Neural cell (in vitro differentiated cells): Measurements from ENCODE around the gene MRPS18A.

ENCODE experiments used
- EZH2 ChIP-seq: fragments of 200-600, 300-800 bp; shearing (Covaris generic), sonication (generic); IDR thresholded peaks from 2 replicates; pipeline ENCODE4 v1.6.1; 2014; ENCODE audit warnings: antibody characterized with exemption, low read length, borderline replicate concordance, mild to moderate bottlenecking; ENCODE audit not compliant: insufficient read depth, poor library complexity, severe bottlenecking
- MXI1 ChIP-seq: fragments of 450-650 bp; conservative IDR thresholded peaks from 2 replicates; pipeline ENCODE4 v1.6.1; 2014; ENCODE audit warnings: antibody characterized with exemption, mild to moderate bottlenecking; ENCODE audit not compliant: poor library complexity, severe bottlenecking
- POLR2AphosphoS5 ChIP-seq: IDR thresholded peaks from 2 replicates; pipeline ENCODE4 v1.6.1; 2012
- RAD21 ChIP-seq: fragments of 450-650 bp; conservative IDR thresholded peaks from 2 replicates; pipeline ENCODE4 v1.6.1; 2014; ENCODE audit warnings: antibody characterized with exemption, mild to moderate bottlenecking, moderate library complexity
- SMC3 ChIP-seq: fragments of 450-650 bp; conservative IDR thresholded peaks from 2 replicates; pipeline ENCODE4 v1.6.1; 2014; ENCODE audit warnings: antibody characterized with exemption, mild to moderate bottlenecking, moderate library complexity; ENCODE audit not compliant: poor library complexity
- TF ChIP-seq, protein P1 (sequence below): fragments of 450-650 bp; IDR thresholded peaks from 2 replicates; pipeline ENCODE4 v1.5.1; 2014; ENCODE audit warnings: antibody characterized with exemption, mild to moderate bottlenecking, moderate library complexity; ENCODE audit not compliant: poor library complexity, severe bottlenecking

DNA sequence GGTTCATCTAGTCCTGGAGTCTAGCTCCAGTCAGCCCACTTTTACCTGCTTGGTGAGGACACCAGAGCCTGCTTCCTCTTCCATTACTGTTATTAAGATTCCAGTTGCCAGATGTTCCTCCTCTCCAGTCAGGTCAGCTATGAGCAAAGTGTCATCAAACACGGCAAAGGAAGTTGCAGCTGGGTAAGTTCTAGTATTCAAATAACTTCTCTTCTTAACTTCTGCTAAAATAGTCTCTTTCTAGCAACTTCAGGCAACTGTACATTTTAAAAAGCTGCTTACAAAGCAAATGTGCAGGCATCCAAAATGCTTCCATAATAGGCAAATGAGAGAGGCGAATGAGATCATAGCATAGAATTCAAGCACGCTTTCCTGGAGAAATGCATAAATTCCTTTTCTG, 18.4 kb upstream of the MRPS18A start:
- TF ChIP-seq POLR2AphosphoS5, result no peak
- no peak for TF ChIP-seq EZH2
- no peak for TF ChIP-seq SMC3
- TF ChIP-seq, protein P1, sequence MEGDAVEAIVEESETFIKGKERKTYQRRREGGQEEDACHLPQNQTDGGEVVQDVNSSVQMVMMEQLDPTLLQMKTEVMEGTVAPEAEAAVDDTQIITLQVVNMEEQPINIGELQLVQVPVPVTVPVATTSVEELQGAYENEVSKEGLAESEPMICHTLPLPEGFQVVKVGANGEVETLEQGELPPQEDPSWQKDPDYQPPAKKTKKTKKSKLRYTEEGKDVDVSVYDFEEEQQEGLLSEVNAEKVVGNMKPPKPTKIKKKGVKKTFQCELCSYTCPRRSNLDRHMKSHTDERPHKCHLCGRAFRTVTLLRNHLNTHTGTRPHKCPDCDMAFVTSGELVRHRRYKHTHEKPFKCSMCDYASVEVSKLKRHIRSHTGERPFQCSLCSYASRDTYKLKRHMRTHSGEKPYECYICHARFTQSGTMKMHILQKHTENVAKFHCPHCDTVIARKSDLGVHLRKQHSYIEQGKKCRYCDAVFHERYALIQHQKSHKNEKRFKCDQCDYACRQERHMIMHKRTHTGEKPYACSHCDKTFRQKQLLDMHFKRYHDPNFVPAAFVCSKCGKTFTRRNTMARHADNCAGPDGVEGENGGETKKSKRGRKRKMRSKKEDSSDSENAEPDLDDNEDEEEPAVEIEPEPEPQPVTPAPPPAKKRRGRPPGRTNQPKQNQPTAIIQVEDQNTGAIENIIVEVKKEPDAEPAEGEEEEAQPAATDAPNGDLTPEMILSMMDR, result no peak
- no peak for TF ChIP-seq MXI1
- TF ChIP-seq RAD21, result no peak
